ENCODE data around the gene ONECUT3. TPM values are rescaled to one million over a fixed set of nuclear protein-coding genes. Genes with fewer than 3 reads are reported as not detected.

Gene ONECUT3
- total RNA-seq, 1 donor, result not detected

DNA sequence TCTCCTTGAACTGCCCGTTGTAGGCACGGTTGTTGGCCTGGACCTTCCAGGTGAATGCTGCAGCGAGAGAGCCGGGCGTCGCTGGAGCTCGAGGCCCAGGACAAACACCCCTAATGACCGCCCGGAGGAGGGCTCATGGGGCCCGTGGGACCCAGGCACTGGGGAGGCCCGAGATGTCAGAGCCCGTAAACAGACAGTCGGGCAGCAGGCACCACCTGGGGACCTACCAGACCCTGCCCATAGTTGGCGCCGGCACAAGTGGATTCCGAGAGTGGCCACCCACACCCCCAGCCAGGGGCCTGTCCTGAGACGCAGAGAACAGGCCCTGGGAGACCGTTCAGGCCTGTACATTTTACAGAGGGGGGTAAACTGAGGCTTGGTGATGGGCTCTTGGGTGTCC, 56.4 kb downstream of the ONECUT3 start:
- Histone ChIP-seq H3K4me1 (ENCODE audit: insufficient read depth, low read length) (peaks cover 9% of the 10 kb centered on the region), H3K9me3 (ENCODE audit: low read depth, low read length) (no peaks in the 10 kb centered on the region), H3K4me3 (ENCODE audit: insufficient read depth, low read length) (no peak overlapping the region), H2AFZ (ENCODE audit: low read length) (no peak overlapping the region), H3K79me2 (ENCODE audit: insufficient read depth, low read length) (no peaks in the 10 kb centered on the region), H3K27me3 (ENCODE audit: insufficient read depth, low read length) (no peaks in the 10 kb centered on the region), H3K4me2 (ENCODE audit: insufficient read depth, low read length) (no peak overlapping the region), H3K27ac (ENCODE audit: low read depth, low read length) (no peak overlapping the region), H3K36me3 (ENCODE audit: insufficient read depth, low read length) (no peaks in the 10 kb centered on the region), H4K20me1 (ENCODE audit: insufficient read depth, low read length) (peaks cover 9% of the 10 kb centered on the region)
- TF ChIP-seq, protein P1, sequence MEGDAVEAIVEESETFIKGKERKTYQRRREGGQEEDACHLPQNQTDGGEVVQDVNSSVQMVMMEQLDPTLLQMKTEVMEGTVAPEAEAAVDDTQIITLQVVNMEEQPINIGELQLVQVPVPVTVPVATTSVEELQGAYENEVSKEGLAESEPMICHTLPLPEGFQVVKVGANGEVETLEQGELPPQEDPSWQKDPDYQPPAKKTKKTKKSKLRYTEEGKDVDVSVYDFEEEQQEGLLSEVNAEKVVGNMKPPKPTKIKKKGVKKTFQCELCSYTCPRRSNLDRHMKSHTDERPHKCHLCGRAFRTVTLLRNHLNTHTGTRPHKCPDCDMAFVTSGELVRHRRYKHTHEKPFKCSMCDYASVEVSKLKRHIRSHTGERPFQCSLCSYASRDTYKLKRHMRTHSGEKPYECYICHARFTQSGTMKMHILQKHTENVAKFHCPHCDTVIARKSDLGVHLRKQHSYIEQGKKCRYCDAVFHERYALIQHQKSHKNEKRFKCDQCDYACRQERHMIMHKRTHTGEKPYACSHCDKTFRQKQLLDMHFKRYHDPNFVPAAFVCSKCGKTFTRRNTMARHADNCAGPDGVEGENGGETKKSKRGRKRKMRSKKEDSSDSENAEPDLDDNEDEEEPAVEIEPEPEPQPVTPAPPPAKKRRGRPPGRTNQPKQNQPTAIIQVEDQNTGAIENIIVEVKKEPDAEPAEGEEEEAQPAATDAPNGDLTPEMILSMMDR (IDR thresholded peaks at IDR 0.05; ENCODE audit: extremely low read depth, low read depth, low read length), result no peak
- no peak for DNase-seq (ENCODE audit: insufficient read length, low spot score, missing footprints)

DNA sequence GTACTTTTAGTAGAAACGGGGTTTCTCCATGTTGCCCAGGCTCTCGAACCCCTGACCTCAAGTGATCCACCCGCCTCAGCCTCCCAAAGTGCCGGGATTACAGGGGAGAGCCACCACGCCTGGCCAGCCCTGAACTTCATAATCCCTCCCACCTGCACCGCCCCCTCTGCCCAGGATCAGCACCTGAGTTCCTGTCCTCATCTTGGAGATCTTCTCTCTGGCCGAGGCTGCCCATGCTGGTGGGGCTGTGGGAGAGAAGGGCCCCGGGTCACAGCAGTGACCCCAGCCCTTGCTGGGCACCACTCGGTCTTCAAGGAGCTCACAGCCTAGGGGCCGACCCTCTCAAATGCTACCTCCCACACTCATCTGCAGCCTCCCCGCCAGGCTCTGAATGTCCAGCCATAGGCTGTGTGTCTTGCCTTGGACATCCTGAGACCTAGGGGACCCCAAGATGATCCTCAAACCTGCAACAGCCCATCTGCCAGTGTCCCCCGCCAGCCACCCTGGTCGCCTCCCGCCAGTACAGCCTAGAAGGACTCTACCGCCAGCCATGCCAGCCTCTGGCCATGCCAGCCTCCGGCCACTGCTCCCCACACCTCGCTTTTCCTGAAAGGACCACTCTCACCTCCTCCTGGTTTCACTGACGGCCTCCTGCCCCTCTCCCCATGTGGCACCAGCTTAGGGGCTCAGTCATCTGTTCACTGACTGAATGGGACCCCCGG, 57.3 kb downstream of the ONECUT3 start:
- Histone ChIP-seq H3K79me2 (ENCODE audit: insufficient read depth, low read length) (no peaks in the 10 kb centered on the region), H3K36me3 (ENCODE audit: insufficient read depth, low read length) (no peaks in the 10 kb centered on the region), H2AFZ (ENCODE audit: low read length) (no peak overlapping the region), H3K4me2 (ENCODE audit: insufficient read depth, low read length) (no peak overlapping the region), H3K27me3 (ENCODE audit: insufficient read depth, low read length) (no peaks in the 10 kb centered on the region), H3K4me3 (ENCODE audit: insufficient read depth, low read length) (no peak overlapping the region), H4K20me1 (ENCODE audit: insufficient read depth, low read length) (peaks cover 11% of the 10 kb centered on the region), H3K9me3 (ENCODE audit: low read depth, low read length) (no peaks in the 10 kb centered on the region), H3K4me1 (ENCODE audit: insufficient read depth, low read length) (peaks cover 9% of the 10 kb centered on the region), H3K27ac (ENCODE audit: low read depth, low read length) (no peak overlapping the region)
- TF ChIP-seq, protein P1 (IDR thresholded peaks at IDR 0.05; ENCODE audit: extremely low read depth, low read depth, low read length), result no peak
- DNase-seq (ENCODE audit: insufficient read length, low spot score, missing footprints), result no peak

DNA sequence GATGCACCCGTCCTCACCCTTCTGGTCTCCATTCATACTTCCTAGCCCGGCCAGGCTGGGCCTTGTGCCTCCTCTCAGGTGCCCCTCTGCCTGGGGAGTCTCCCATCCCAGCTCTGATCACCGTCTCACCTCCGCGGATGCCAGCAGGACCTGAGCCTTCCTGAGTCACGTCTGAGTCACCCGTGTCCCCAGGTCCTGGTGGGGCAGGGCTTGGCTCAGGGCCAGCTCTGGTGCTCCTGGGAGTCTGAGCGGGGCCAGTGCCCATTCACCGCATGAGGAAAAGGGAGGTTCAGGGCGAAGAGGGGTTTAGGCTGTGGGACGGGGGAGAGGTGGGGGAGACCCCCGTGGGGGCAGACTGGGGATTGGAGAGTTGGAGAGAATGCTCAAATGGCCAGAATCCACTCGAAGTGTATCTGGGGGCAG, 58.2 kb downstream of the ONECUT3 start:
- Histone ChIP-seq H3K4me3 (ENCODE audit: insufficient read depth, low read length) (peak overlapping the region; percentile 72), H3K4me2 (ENCODE audit: insufficient read depth, low read length) (peak overlapping the region; percentile 63), H4K20me1 (ENCODE audit: insufficient read depth, low read length) (peaks cover 11% of the 10 kb centered on the region), H3K9me3 (ENCODE audit: low read depth, low read length) (no peaks in the 10 kb centered on the region), H3K36me3 (ENCODE audit: insufficient read depth, low read length) (peaks cover 5% of the 10 kb centered on the region), H3K27ac (ENCODE audit: low read depth, low read length) (no peak overlapping the region), H3K4me1 (ENCODE audit: insufficient read depth, low read length) (peaks cover 9% of the 10 kb centered on the region), H3K79me2 (ENCODE audit: insufficient read depth, low read length) (no peaks in the 10 kb centered on the region), H2AFZ (ENCODE audit: low read length) (no peak overlapping the region), H3K27me3 (ENCODE audit: insufficient read depth, low read length) (no peaks in the 10 kb centered on the region)
- DNase-seq (ENCODE audit: insufficient read length, low spot score, missing footprints), result peak; percentile 98
- TF ChIP-seq, protein P1 (IDR thresholded peaks at IDR 0.05; ENCODE audit: extremely low read depth, low read depth, low read length), result no peak

DNA sequence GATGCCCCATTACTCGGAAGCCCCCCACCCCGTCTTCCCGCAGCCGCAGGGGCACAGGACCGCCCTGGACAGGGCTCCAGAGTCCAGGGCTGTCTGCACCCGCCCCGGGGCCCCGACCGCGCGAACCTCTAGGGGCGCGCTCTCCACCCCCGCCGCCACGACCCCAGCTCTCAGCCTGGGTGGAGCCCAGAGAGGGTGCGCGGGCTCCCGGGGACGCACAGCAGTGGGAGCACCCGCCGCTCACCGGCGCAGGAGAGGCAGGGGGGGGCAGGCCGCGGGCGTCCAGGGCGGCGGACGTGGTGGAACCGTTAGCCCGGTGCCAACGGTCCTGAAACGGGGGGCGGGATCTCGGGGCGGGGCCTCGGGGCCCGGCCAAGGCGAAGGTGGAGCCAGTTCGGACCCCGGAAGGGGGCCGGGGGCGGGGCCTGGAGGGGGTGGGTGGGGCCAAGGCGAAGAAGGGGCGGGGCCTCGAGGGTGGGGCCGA, 58.7 kb downstream of the ONECUT3 start, which contains the start of gene ATP8B3:
Gene ATP8B3 (minus strand): TSS at position 335 of the 484 bp plus-strand sequence. CDS start 540 bp downstream, outside the sequence.
- Histone ChIP-seq H3K36me3 (ENCODE audit: insufficient read depth, low read length) (peaks cover 10% of the 10 kb centered on the region), H3K4me3 (ENCODE audit: insufficient read depth, low read length) (peak within 1 kb of the TSS; percentile 72), H3K4me2 (ENCODE audit: insufficient read depth, low read length) (peak within 1 kb of the TSS; percentile 86), H3K27me3 (ENCODE audit: insufficient read depth, low read length) (no peaks in the 10 kb centered on the region), H3K9me3 (ENCODE audit: low read depth, low read length) (no peaks in the 10 kb centered on the region), H3K27ac (ENCODE audit: low read depth, low read length) (no peak within 1 kb of the TSS), H3K79me2 (ENCODE audit: insufficient read depth, low read length) (no peaks in the 10 kb centered on the region), H2AFZ (ENCODE audit: low read length) (peak within 1 kb of the TSS; percentile 73), H4K20me1 (ENCODE audit: insufficient read depth, low read length) (peaks cover 11% of the 10 kb centered on the region), H3K4me1 (ENCODE audit: insufficient read depth, low read length) (peaks cover 9% of the 10 kb centered on the region)
- TF ChIP-seq, protein P1 (IDR thresholded peaks at IDR 0.05; ENCODE audit: extremely low read depth, low read depth, low read length), result no peak
- no peak for DNase-seq (ENCODE audit: insufficient read length, low spot score, missing footprints)

All from osteoblast (primary cell).